ENCODE measurements around the gene RUFY3. TPM values are rescaled to one million over a fixed set of nuclear protein-coding genes. Genes with fewer than 3 reads are reported as not detected.
"Not testable (repeated sequence)": the region's sequence is repeated elsewhere in the genome, so short reads cannot be mapped to it uniquely, and the experiment has no call there.

Gene RUFY3
- total RNA-seq, 1 donor from 2014 or later: 101 TPM

DNA sequence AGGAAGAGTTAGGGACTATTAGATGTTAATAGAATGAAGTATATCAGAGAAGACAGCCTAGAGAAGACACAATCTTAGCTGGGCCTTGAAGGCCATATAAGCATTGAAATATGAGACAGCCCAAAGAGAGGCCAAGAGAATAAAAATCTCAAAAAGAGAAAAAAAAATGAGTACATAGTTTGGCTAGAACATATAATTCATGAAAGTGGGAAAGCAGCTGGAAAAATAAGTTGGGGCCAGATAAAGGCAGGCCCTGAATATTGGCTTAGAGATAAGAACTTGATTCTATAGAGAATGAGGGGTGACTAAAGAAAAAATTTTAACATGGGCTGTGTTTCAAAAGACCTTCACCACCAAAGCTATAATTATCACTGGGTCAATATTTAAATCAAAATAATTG is 40.8 kb upstream of the RUFY3 start:
- no peaks in the 10 kb centered on the region for H3K36me3 Mint-ChIP-seq
- no peaks in the 10 kb centered on the region for H3K9me3 Mint-ChIP-seq
- TF ChIP-seq, protein P1, sequence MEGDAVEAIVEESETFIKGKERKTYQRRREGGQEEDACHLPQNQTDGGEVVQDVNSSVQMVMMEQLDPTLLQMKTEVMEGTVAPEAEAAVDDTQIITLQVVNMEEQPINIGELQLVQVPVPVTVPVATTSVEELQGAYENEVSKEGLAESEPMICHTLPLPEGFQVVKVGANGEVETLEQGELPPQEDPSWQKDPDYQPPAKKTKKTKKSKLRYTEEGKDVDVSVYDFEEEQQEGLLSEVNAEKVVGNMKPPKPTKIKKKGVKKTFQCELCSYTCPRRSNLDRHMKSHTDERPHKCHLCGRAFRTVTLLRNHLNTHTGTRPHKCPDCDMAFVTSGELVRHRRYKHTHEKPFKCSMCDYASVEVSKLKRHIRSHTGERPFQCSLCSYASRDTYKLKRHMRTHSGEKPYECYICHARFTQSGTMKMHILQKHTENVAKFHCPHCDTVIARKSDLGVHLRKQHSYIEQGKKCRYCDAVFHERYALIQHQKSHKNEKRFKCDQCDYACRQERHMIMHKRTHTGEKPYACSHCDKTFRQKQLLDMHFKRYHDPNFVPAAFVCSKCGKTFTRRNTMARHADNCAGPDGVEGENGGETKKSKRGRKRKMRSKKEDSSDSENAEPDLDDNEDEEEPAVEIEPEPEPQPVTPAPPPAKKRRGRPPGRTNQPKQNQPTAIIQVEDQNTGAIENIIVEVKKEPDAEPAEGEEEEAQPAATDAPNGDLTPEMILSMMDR (IDR thresholded peaks at IDR 0.05; ENCODE audit: unreplicated experiment): no peak
- H3K4me3 Mint-ChIP-seq: no peak overlapping the region
- peaks cover 8% of the 10 kb centered on the region for H3K4me1 Mint-ChIP-seq
- H3K27ac Mint-ChIP-seq: peak overlapping the region; percentile 37
- no peaks in the 10 kb centered on the region for H3K27me3 Mint-ChIP-seq (ENCODE audit: low read depth)
- DNase-seq (ENCODE audit: low spot score in 2 of 2, unreplicated experiment in 2 of 2): no peak

DNA sequence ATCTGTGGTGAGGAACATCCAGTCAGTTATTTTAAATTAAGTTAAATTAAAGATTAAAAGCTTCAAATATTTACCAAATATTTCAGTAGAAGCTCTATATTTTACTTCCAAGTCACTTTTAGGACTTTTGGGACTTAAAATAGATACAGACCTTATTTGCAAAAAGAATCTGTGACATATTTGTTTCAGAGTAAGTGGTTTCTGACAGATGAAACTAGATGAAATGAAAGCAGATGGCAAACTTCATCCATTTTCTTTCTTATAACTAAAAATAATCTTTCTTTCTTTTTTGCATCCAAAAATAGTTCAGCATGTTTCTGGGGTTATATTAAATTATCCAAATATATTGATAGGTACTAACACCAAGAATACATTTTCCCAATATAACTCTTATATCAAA is 40.1 kb upstream of the RUFY3 start:
- TF ChIP-seq, protein P1 (IDR thresholded peaks at IDR 0.05; ENCODE audit: unreplicated experiment): no peak
- no peaks in the 10 kb centered on the region for H3K36me3 Mint-ChIP-seq

DNA sequence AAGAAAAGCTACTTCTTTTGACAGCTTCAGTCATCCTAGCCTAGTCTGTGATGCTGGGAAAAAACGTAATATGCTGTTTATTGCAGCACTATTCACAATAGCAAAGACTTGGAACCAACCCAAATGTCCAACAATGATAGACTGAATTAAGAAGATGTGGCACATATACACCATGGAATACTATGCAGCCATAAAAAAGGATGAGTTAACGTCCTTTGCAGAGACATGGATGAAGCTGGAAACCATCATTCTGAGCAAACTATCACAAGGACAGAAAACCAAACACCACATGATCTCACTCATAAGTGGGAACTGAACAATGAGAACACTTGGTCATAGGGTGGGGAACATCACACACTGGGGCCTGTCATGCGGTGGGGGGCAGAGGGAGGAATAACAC is 39.6 kb upstream of the RUFY3 start:
- H3K36me3 Mint-ChIP-seq; H3K4me3 Mint-ChIP-seq; H3K27me3 Mint-ChIP-seq (ENCODE audit: low read depth); H3K27ac Mint-ChIP-seq; H3K9me3 Mint-ChIP-seq; H3K4me1 Mint-ChIP-seq; DNase-seq (ENCODE audit: low spot score in 2 of 2, unreplicated experiment in 2 of 2): not testable (repeated sequence)

More for the DNA sequence above, 40.1 kb upstream of the RUFY3 start:
- H3K27ac Mint-ChIP-seq: no peak overlapping the region
- H3K4me3 Mint-ChIP-seq: no peak overlapping the region
- no peaks in the 10 kb centered on the region for H3K27me3 Mint-ChIP-seq (ENCODE audit: low read depth)
- no peak for DNase-seq (ENCODE audit: low spot score in 2 of 2, unreplicated experiment in 2 of 2)
- H3K4me1 Mint-ChIP-seq: peaks cover 8% of the 10 kb centered on the region
- H3K9me3 Mint-ChIP-seq: no peaks in the 10 kb centered on the region

DNA sequence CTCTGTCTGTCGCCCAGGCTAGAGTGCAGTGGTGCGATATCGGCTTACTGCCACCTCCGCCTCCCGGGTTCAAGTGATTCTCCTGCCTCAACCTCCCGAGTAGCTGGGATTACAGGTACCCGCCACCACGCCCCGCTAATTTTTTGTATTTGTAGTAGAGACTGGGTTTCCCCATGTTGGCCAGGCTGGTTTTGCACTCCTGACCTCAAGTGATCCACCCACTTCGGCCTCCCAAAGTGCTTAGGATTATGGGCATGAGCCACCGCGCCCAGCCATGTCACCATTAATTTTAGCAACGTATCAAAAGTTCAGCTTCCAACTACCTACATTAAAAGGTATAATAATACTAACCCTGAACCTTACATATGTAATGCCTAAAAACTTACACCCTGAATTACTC is 34.4 kb upstream of the RUFY3 start:
- Mint-ChIP-seq H3K27ac (peak overlapping the region; percentile 98), H3K4me3 (peak overlapping the region; percentile 95), H3K4me1 (peaks cover 33% of the 10 kb centered on the region), H3K27me3 (ENCODE audit: low read depth) (no peaks in the 10 kb centered on the region), H3K36me3 (peaks cover 5% of the 10 kb centered on the region), H3K9me3 (no peaks in the 10 kb centered on the region)
- DNase-seq (ENCODE audit: low spot score in 2 of 2, unreplicated experiment in 2 of 2): no peak
- TF ChIP-seq, protein P1 (IDR thresholded peaks at IDR 0.05; ENCODE audit: unreplicated experiment): no peak

DNA sequence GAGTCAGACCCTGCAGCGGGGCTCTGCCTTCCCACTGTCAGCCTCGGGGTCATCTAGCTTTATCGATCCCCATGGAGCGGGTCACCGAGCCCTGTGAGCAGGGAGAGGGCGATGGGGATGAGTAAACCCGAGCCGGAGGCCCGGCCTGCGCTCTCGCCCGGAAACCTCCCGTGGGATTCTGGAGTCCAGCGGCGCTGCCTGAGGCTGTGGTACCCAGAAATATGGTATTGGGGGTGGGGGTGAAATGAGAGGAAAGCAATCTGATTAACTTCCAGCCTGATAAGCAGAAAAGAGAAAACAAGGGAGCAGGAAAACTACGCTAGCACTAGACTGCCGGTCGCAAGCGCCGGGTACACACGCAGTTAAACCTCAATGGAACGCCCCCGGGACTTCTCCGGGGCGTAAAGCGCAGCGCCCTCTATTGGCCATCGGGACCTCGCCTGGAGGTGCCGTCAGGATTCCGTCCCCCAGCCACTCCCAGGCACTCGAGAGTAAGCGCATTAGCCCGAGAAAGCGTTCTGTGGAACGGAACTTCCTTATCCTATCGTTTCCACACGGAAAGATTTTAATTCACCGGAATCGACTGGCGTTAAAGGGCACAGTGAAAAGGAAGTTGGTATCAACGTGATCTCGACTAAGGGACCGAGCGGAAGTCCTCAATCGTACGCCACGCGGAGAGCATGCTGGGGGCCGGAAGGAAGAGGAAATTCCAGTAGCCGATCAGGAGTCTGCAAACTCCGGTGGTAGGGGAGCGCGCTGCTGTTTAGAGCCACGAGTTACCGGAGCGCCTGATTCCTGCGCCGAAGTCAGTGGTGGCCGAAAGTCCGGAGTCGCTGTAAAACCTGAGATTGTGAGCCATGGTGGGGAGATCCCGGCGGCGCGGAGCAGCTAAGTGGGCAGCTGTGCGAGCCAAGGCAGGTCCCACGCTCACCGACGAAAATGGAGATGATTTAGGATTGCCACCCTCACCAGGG is 33.7 kb upstream of the RUFY3 start, which contains the start of gene UTP3:
Gene UTP3, plus strand, starts transcription at position 712 of the 974 bp plus-strand sequence. Its CDS starts 146 bp downstream, at position 858.
- Mint-ChIP-seq H3K36me3 (peaks cover 5% of the 10 kb centered on the region), H3K27me3 (ENCODE audit: low read depth) (no peaks in the 10 kb centered on the region), H3K9me3 (no peaks in the 10 kb centered on the region), H3K27ac (peak within 1 kb of the TSS; percentile 98), H3K4me3 (peak within 1 kb of the TSS; percentile 95), H3K4me1 (peaks cover 33% of the 10 kb centered on the region)
- peak; percentile 82 to 96 for DNase-seq (ENCODE audit: low spot score in 2 of 2, unreplicated experiment in 2 of 2)
- TF ChIP-seq, protein P1 (IDR thresholded peaks at IDR 0.05; ENCODE audit: unreplicated experiment): peak; percentile 84

DNA sequence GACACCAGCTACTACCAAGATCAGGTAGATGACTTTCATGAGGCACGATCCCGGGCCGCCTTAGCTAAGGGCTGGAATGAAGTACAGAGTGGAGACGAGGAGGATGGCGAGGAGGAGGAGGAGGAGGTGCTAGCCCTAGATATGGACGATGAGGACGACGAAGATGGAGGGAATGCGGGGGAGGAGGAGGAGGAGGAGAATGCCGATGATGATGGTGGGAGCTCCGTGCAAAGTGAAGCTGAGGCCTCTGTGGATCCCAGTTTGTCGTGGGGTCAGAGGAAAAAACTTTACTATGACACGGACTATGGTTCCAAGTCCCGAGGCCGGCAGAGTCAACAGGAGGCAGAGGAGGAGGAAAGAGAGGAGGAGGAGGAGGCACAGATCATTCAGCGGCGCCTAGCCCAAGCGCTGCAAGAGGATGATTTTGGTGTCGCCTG is 33.0 kb upstream of the RUFY3 start:
- Mint-ChIP-seq H3K4me1 (peaks cover 33% of the 10 kb centered on the region), H3K9me3 (no peaks in the 10 kb centered on the region), H3K27ac (peak overlapping the region; percentile 98), H3K4me3 (peak overlapping the region; percentile 95), H3K36me3 (peaks cover 5% of the 10 kb centered on the region), H3K27me3 (ENCODE audit: low read depth) (no peaks in the 10 kb centered on the region)
- TF ChIP-seq, protein P1 (IDR thresholded peaks at IDR 0.05; ENCODE audit: unreplicated experiment): no peak
- DNase-seq (ENCODE audit: low spot score in 2 of 2, unreplicated experiment in 2 of 2): peak in 1 of 2 experiments; percentile 38

Measured in mesothelial cell of epicardium (in vitro differentiated cells).